GM18498 (cell line): ENCODE data around the gene TADA3.

Experiments
- ATAC-seq: cut with Tn5 transposase; IDR thresholded peaks from one replicate; pipeline ENCODE4 v1.9.1; 2021; ENCODE audit warnings: mild to moderate bottlenecking, moderate library complexity; ENCODE audit not compliant: unreplicated experiment

Gene TADA3

DNA sequence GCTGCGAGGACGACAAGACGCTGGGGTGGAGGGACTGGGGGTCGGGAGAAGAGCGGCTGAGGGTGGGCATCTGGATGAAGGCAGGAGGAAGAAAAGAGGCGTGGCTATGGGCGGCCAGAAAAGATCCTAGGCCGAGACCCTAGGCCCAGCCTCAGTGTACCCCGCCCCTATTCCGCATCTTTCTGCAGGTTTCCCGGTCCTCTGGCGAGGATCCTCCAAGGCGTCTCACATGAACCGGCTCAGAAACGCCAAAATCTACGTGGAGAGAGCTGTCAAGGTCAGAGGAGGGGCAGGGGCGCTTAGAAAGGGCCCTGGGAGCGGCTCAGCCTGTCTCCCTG is 18.1 kb upstream of the TADA3 start:
- no peak for ATAC-seq

DNA sequence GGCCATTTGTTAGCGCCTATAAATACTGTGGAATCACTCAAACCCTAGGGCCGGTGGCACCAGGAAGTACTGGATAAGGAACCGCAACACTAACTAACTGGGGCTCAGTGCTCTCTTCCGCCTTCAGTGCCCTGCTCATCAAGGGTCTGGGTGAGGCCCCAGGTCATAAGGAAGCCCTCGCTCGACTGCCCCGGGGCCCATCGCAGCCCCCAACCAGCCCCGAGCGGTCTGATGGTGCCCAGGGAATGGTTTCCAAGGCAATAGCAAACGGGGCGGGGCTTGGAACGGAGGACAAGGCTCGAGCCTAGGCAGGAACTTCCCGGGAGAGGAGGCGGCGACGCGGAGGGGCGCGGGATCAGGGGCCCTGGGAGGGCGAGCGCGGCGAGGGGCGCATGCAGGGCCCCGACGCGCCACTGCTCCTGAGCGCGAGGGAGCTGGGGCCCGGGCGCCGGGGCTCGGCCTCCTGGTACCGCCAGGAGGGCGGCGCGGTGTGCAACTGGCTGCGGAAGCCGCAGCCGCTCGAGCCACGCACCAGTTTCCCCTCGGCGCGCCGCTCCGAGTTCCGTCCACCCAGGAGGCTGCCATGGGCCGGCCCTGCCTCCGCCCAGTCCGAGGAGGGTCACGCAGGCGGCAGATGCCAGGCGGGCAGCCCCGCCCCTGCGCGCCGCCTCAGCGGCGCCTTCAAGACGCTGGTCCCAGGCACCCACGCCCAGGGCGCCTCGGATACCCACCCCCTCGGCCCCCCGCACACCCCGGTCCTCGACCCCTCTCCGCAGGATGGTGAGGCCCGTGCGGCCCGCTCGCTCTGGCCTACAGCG is 17.6 kb upstream of the TADA3 start, which contains the start of gene TTLL3:
Gene TTLL3, plus strand, starts transcription at position 648 of the 818 bp plus-strand sequence. CDS start 400 bp downstream, outside the sequence.
- ATAC-seq, result peak; percentile 54

DNA sequence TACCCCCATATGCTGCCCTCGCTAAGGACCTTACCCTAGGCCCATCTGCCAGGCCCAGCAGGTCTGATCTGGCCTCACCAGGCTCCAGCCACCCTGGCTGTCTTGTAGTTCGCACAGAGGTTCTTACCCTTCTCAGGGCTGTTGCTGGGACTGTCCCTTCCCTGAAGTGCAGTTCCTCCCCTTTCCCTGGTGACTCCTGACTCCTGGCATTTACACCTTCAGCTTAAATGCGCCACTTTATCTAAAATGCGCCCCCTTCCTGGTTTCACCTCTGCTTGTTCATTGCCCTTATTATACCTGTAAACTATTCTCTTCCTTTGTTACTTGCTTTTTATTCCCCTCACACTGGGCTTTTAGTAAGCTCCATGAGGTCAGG is 17.0 kb upstream of the TADA3 start:
- ATAC-seq, result no peak

DNA sequence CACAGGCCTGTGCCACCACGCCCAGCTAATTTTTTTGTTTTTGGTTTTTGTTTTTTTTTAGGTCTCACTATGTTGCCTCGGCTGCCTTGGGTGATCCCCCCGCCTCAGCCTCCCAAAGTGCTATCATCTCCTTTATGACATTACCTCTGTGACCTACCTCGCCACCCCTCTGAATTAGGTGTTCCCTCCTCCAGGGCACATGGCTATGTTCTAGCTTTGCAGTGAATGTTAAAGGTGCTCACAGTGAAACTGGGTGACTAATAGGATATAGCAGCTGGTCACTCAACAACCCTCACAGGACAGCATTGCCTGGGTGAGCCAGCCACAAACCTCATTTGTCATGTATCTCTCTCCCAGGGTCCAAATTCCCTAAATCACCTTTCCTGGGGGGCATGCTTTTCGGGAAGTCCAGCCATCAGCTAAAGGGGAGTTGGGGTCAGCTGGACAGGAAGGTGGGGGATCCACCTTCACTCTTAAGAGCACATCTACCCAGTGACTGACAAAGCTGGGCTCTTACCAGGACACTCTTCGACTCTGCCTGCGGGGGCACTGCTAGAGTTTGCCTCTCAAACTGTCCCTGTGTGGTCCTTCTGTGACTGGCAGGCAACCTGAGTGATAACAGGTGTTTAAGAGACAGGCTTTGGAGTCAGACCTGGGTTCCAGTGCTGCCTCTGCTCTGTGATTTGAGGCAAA is 16.2 kb upstream of the TADA3 start:
- peak; percentile 59 for ATAC-seq

DNA sequence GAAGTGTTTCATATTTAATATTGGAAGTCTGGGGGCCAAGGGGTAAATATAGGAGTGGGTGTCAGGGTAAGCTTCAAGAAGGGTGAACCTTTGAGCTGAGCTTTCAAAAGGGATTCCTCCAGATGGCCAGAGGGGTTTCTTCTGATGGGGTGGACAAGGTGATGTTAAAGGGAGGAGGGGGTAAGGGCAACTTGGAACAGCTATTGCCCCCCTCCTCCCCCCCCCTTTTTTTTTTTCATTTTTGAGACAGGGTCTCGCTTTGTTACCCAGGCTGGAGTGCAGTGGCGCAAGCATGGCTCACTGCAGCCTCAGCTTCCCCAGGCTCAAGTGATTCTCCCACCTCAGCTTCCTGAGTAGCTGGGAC is 15.7 kb upstream of the TADA3 start:
- ATAC-seq, result no peak

DNA sequence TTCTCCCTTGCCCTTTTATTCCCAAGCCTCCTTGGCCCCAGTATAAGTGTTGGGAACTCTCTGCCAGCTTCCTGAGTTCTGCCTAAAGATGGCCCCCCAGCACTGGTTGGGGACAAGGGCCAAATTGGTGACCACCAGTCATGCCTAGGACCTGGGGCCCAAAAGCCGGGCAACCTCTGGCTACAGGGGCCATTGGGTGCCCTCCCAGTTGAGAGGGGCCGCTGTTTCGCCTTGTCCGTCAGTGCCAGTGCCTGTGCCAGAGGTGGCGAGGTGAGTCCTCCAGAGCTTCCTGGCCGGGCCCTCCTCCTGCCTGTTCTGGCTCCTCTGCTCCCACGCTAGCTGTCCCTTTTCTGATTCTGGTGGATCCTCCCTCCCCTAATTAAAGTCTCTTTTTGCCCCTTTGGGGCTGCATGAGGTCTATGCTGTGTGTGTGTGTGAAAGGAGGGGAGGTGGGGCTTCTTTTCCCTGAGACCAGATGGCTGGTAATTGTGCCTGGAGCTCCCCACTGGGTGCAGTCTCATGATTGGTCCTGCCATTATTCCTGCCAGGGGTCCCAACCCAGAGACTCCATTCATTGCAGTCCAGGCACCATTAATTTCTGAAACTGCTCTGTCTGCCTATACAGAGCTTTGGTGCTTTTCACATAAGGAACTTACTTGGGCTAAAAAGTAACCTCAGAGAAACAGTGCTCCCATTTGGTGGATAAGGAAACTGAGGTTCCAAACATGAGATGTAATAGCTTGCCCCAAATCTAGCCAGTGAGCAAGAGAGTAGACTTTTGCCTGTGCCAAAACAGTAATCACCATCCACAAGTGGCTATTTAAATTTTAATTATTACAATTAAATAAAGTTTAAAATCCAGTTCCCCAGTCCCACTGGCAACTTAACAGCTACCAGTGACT is 14.7 kb upstream of the TADA3 start:
- ATAC-seq, result no peak

DNA sequence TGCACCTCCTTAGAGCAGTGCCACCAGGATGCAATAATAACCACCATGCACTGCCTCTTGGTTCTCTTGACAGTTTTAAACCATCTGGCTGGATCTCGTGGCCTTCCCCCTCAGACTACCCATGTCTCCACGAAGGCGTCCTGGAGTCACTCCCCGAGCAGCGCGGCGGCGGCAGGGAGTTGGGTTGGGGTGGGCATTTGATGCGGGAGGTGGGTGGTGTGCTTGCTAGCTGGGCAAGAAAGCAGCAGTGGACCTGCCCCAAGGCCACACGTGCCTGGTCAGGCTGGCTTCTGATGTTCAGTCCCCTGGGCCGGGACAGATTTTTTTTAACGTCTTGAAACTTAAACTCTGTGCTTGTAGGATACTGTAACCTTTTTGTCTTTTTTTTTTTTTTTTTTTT is 13.9 kb upstream of the TADA3 start:
- no peak for ATAC-seq

DNA sequence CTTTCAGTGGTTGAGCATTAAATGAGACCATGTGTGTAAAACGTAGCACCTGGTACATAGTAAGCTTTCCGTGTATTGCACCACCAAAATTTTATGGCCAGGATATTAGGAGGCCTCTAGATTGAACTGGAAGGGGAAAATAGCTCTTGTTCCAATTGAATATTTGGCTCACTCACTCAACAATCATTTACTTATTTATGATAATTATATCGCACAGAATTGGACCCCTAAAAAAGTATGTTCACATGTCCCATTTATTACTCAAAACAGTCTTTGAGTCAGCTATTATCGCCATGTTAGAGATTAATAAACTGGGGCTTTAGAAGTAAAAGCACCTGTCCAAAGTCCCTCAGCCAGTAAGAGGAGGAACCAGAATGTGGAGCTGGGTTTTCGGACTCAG is 12.7 kb upstream of the TADA3 start:
- no peak for ATAC-seq

DNA sequence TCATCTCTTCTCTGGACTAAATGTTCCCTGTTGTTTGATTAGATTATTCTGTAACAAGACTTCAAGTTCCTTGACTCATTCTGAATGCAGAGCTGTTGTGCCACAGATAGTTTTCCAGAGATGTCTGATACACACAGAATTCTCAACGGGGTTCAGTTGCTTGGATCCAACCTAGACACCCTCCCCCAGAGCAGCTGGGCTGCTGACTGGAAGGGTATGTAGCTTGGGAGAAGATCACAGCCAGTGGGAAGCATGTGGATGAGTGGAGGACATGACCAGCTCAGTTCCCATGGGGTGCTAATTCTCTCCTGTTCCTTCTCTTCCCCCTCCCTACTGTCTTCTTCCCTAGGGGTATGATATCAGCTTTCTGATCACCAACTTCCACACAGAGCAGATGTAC is 11.2 kb upstream of the TADA3 start:
- no peak for ATAC-seq

DNA sequence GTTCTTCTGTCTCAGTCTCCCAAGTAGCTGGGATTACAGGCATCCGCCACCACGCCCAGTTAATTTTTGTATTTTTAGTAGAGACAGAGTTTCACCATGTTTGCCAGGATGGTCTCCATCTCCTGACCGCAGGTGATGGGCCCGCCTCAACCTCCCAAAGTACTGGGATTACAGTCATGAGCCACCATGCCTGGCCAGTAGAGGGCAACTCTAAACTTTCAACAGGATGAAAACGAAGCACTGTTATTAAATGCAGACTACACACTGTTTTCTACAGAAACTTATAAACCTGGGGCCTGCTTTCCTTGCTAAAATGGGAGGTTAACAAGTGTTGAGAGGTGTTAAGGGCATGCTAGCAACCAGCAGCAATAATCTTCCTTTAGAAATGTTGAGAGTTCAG is 8.3 kb upstream of the TADA3 start:
- no peak for ATAC-seq

DNA sequence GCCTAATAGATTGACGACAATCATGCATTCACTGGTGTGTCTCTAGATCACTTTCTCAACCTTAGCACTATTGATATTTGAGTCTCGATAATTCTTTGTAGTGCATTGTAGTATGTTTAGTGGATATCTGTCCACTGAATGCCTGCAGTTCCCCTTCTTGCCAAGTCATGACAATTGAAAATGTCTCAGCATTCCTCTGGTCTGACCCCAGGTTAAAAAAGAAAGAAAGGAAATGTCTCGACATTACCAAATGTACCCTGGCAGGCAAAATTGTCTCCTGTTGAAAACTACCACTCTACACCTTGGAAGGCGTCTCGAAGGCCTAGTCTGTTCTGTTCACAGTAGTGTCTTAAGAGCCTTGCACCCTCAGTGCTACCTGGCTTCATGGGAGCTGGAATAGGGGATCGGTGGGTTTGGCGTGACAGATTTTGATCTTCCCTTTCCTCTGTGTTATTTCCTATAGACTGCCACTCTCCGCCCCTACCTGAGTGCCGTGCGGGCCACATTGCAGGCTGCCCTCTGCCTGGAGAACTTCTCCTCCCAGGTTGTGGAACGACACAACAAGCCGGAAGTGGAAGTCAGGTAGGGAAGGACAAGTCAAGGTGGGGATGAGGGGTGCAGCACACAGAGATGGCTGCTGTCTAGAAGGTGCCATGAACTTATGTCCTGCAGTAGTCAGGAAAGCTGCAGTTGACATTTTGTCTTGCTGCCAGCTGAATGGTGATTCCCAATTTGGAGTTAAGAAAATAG is 5.1 kb upstream of the TADA3 start:
- no peak for ATAC-seq

DNA sequence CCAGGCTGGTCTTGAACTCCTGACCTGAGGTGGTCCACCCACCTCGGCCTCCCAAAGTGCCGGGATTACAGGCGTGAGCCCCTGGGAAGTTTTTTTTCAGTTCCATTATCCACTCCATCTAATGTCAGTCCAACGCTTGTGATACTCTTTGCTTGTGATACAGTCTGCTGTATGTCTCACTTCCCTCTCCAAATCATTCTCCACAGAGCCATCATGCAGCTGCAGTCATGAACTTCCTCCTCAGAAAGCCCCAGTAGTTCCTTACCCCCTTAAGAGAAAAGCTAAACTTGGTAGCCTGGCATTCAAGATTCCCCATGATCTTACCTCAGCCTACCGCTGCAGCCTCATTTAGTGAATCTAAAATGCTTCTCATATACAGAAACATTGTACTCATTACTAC is 2.9 kb upstream of the TADA3 start:
- no peak for ATAC-seq

DNA sequence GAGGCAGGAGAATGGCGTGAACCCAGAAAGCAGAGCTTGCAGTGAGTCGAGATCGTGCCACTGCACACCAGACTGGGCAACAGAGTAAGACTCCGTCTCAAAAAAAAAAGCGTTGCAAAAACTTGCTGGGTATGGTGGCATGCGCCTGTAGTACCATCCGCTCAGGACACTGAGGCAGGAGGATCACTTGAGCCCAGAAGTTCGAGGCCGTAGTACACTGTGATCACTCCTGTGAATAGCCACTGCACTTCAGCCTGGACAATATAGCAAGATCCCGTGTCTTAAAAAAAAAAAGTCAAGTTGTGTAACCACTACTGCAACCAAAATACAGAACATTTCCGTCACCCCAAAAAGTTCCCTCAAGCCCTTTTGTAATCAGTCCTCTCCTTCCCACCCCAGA is 2.1 kb upstream of the TADA3 start:
- no peak for ATAC-seq

DNA sequence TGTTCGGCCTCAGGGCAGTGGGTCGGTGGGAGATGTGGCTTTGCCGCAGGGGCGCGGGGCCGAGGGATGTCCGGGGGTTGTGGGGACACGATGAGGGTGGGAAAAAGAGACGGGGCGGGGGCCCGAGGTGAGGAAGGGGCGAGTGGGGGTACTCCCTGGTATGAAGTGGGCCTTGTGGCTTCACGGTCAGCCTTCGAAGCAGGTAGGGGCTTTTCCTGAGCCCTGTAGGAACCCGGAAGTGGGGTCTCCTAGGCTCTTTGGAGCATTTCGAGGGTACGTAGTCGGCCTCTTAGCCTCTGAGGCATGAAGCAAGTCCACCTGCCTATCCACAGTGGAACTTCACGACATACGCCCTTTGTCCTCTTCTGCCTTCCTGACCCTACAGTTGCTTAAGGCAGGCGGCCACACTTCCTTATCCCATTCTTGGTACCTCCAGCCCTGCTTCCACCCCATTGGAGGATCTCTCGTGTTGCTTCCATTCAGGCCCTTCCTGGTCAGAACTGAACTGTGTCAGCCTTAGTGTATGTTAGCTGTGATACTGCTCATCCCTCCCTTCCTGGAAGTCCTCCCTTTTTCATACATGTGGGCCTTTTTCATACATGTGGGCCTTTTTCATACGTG is 998 bp upstream of the TADA3 start:
- ATAC-seq, result peak; percentile 2

DNA sequence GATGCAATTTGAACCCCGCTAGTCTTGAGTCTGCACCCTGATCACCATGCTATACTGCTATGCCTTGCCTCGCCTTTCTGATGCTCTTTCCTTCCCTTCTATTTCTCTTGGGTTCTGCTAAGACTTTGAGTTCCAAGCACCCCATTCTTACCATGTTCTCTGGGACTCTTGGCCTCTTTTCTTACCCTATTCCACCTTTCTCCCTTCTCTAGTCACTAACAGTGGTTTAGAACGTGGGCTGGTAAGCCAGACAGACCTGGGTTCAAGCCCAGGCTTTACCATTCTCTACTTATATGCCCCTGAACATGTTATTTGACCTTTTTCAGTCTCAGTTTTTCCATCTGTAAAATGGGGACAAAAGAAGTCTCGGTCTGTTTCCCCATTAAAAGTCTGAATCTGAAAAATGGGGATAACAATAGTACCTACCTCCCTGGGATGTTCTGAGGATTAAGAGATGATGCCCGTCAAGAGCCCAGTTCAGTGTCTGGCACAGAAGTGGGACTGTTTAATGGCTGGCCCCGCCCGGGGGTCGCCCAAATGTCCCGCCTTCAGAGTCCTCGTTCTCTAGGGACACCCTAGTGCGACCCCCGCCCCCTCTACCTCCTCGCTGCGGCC is 376 bp downstream of the TADA3 start:
- no peak for ATAC-seq

DNA sequence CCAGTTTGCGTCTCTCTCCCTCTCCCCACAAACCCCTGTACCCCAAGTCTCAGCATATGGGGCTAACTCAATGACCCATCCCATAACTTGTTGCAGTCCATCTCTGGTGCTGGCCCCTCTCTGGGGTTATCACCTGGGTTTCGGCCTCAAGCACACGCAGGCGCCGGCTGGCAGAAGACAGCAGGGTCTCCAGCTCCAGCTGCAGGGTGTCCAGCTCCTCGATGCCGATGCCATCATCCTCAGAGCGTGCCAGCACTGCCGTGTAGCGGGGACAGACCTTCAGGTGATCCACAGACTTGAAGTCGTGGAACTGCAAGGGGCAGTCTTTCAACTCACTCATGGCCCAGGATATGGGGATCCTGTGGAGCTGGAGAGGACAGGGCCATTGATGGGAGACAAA is 1.1 kb downstream of the TADA3 start:
- no peak for ATAC-seq

DNA sequence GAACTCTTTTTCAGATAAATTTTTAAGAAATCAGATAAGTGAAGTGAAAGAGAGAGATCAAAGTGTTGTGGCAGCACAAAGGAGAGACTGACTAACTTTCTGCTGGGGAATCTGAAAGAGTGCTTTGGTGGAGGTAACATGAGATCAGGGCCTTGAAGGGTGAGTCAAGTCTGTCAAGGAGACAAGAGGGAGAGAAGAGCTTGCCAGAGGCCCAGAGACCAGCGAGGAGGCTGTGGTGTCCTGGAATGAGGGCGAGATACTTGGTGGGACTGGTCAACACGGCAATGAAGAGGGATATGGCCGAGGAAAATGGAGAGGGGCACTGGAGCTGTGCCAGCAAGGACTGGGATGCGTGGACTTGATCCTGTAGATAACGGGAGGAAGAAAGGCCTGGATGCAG is 4.6 kb downstream of the TADA3 start:
- ATAC-seq, result no peak

DNA sequence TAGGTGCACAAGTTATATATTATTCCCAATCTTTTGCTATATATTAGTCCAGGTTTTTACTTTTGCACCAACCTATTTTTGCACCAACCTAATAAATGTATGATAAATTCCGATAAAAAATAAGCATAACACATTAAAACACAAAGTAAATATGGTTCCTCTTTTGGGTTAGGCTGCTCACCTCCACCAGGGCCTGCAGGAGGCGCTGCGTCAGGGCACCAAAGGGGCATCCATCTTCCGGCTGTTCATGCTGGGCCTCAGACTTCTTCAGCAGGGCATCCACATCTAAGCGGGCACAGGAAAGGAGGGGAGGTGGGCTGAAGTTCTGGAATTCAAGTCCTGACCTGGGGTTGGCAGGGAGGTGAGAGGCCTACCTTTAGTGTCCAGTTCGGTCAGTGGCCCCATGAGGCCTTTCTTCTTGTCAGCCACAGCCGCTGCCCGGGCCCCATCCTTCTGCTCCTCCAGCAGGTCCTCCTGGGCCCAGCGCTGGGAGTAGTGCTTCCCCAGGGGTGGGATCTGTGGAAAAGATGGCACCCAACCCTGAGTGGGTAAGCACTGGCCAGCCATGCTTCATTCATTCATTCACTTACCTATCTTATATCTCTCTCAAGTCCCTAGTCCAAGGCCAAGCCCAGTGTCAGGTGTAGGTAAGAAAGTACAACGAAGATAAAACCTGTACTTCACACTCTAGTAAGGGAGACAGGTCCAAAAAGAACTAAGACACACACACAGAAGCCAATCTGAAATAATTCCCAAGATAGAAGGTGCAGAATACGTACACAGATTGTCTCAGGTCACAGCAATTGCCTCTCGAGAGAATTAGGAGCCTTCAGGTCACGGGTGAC is 5.2 kb downstream of the TADA3 start:
- ATAC-seq, result no peak

DNA sequence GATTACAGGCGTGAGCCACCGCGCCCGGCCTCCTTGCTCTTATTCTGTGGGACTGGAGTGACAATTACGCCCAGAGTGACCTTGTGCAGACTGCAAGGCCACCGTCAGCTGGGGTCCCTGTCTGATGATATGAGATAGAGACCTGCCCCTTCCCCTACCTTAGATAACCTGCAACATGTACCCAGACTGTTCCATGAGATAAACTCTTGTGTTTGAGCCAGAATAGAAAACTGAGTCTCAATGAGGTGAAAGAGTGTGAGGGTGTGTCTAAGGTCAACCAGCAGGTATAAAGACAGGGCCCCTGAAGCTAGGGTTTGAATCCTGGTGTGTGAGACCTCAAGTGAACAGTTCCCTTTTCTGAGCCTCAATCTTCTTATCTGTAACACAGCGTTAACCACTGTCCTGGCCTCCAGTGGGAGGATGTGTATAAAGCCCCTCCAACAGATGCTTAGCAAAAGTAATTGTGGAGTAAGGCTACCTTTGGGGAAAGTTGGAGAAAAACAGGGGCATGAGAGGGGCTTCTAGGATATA is 6.0 kb downstream of the TADA3 start:
- no peak for ATAC-seq
